ENCODE data around the gene TNFRSF8. TPM values are rescaled to one million over a fixed set of nuclear protein-coding genes. Genes with fewer than 3 reads are reported as not detected.

Gene TNFRSF8
- total and polyA plus RNA-seq, 8 donors: 0.11 to 2.8 (median 0.21) TPM

DNA sequence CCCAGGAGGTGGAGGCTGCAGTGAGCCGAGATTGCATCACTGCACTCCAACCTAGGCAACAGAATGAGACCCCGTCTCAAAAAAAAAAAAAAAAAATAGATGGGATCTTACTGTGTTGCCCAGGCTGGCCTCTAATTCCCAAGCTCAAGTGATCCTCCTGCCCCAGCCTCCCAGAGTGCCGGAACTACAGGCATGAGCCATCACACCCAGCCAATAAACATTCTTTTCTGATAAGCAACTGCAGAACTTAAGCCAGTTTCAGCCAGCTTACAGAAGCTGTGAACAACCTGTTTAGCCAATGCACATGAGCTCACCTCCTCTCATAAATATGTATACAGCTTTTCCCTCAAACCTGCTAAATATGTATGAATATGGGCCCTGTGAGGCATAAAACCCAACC, 46.9 kb upstream of the TNFRSF8 start:
- intact Hi-C loops (cut with DNase I): no loop called here
- peaks cover 0 to 22% of the 10 kb centered on the region in 2 donors for H3K36me3 ChIP-seq
- DNase-seq (peak in 1 of 4 donors; percentile 0), ATAC-seq (no peak)
- TF ChIP-seq, protein P1, sequence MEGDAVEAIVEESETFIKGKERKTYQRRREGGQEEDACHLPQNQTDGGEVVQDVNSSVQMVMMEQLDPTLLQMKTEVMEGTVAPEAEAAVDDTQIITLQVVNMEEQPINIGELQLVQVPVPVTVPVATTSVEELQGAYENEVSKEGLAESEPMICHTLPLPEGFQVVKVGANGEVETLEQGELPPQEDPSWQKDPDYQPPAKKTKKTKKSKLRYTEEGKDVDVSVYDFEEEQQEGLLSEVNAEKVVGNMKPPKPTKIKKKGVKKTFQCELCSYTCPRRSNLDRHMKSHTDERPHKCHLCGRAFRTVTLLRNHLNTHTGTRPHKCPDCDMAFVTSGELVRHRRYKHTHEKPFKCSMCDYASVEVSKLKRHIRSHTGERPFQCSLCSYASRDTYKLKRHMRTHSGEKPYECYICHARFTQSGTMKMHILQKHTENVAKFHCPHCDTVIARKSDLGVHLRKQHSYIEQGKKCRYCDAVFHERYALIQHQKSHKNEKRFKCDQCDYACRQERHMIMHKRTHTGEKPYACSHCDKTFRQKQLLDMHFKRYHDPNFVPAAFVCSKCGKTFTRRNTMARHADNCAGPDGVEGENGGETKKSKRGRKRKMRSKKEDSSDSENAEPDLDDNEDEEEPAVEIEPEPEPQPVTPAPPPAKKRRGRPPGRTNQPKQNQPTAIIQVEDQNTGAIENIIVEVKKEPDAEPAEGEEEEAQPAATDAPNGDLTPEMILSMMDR (IDR thresholded peaks at IDR 0.05): no peak
- H3K9me3 ChIP-seq: no peaks in the 10 kb centered on the region
- H3K4me3 ChIP-seq: no peak overlapping the region
- H3K27ac ChIP-seq: no peak overlapping the region
- H3K4me1 ChIP-seq: peaks cover 11 to 22% of the 10 kb centered on the region in 2 donors
- H3K27me3 ChIP-seq: no peaks in the 10 kb centered on the region

DNA sequence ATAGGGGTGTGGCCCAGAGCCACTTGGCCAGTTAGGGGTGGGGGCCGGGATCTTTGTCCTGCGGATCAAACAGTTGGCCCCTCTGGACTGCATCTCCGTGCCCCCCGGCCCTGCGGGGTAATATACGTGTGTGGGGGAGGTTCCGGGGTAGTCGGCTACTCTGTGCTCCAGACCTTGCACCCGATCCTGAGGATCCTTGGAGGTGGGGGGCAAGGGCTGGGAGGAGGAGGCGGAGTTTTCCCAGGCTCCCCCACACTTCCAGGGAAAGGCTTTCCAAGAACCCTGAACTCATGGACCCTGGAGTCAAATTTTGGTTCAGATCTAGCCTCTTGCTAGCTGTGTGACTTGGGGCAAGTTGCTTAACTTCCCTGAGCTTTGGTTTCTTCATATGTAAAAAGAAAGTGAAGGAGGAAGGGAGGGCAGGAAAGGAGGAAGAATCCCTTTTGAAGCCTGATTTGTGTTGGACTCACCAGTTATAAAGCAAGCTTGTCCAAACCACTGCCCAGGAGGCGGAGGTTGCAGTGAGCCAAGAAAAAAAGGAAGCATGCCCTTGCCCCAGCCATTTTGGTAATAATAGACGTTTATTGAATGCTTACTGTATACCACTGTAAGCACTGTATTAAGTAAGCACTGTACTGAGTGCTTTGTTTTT, 43.1 kb upstream of the TNFRSF8 start:
- H3K4me1 ChIP-seq: peaks cover 11 to 24% of the 10 kb centered on the region in 2 donors
- intact Hi-C loops (cut with DNase I): no loop called here
- no peaks in the 10 kb centered on the region for H3K9me3 ChIP-seq
- DNase-seq: peak in 1 of 4 donors; percentile 44
- TF ChIP-seq, protein P1 (IDR thresholded peaks at IDR 0.05): no peak
- H3K4me3 ChIP-seq: peak overlapping the region; percentile 75 to 98
- peak overlapping the region; percentile 79 to 91 for H3K27ac ChIP-seq
- H3K36me3 ChIP-seq: peaks cover 0 to 36% of the 10 kb centered on the region in 2 donors
- ATAC-seq: peak; percentile 4
- no peaks in the 10 kb centered on the region for H3K27me3 ChIP-seq

DNA sequence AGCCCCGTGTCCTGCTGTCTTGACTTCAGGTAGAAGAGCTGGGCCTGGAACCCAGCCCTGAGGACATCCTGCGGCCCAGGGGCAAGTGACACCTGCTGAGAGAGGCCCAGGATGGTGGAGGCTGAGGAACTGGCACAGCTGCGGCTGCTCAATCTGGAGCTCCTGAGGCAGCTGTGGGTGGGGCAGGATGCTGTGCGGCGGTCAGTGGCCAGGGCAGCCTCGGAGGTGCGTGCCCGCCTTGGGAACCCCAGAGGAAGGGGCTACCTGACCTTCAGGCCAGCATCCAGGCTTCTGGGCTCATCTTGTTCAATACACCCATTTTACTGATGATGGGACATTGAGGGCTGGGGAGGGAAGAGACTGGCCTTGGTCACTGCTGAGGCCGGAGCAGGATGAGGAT, 41.5 kb upstream of the TNFRSF8 start:
- peaks cover 11 to 24% of the 10 kb centered on the region in 2 donors for H3K4me1 ChIP-seq
- intact Hi-C loops (cut with DNase I): no loop called here
- TF ChIP-seq, protein P1 (IDR thresholded peaks at IDR 0.05): no peak
- H3K36me3 ChIP-seq: peaks cover 0 to 52% of the 10 kb centered on the region in 2 donors
- ATAC-seq: no peak
- H3K27me3 ChIP-seq: no peaks in the 10 kb centered on the region
- H3K27ac ChIP-seq: no peak overlapping the region
- H3K9me3 ChIP-seq: no peaks in the 10 kb centered on the region
- no peak overlapping the region for H3K4me3 ChIP-seq
- DNase-seq: no peak

DNA sequence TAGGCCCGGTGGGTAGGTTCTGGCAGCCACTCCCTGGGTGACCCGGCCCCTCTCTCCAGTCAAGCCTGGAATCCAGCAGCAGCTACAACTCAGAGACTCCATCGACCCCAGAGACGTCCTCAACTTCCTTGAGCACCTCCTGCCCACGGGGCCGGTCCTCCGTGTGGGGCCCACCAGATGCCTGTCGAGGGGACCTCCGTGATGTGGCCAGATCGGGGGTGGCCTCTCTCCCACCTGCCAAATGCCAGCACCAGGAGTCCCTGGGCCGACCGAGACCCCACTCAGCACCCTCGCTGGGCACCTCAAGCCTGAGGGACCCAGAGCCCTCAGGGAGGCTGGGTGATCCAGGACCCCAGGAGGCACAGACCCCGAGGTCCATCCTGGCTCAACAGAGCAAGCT, 41.1 kb upstream of the TNFRSF8 start:
- no peak overlapping the region for H3K4me3 ChIP-seq
- no peak for DNase-seq
- TF ChIP-seq, protein P1 (IDR thresholded peaks at IDR 0.05): no peak
- H3K27me3 ChIP-seq: no peaks in the 10 kb centered on the region
- no peak for ATAC-seq
- H3K36me3 ChIP-seq: peaks cover 0 to 56% of the 10 kb centered on the region in 2 donors
- no peaks in the 10 kb centered on the region for H3K9me3 ChIP-seq
- intact Hi-C loops (cut with DNase I): no loop called here
- no peak overlapping the region for H3K27ac ChIP-seq
- H3K4me1 ChIP-seq: peaks cover 11 to 24% of the 10 kb centered on the region in 2 donors

DNA sequence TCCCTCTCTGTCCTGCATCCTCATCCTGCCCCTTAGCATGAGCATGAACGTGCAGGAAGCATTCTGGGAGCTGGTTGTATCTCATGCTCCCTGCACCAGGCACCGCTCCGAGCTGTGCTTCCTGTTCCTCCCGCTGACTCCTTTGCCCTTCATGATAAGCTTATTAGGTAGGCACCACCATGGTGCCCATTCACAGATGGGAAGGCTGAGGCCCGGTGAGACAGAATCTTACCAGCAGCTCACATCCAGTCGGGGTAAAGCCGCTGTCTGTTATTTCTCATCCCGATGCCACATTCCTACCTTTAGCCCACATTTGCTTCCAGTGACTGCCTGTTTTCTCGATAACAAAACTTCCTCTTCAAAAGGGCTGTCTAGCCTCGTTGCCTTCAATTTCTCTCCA, 36.5 kb upstream of the TNFRSF8 start:
- Histone ChIP-seq H3K9me3 (no peaks in the 10 kb centered on the region), H3K4me1 (peaks cover 0 to 3% of the 10 kb centered on the region in 2 donors), H3K4me3 (no peak overlapping the region), H3K27ac (no peak overlapping the region), H3K36me3 (peaks cover 0 to 100% of the 10 kb centered on the region in 2 donors), H3K27me3 (no peaks in the 10 kb centered on the region)
- TF ChIP-seq, protein P1 (IDR thresholded peaks at IDR 0.05): no peak
- intact Hi-C loops (cut with DNase I): no loop called here
- ATAC-seq (no peak), DNase-seq (no peak)
